ENCODE measurements around the gene PARM1.

GRCh38 chr4:75081561-75081960 is 148.6 kb downstream of the PARM1 start:
- TF ChIP-seq POLR2A (IDR thresholded peaks at IDR 0.05) (no peak), CTCF (IDR thresholded peaks at IDR 0.05) (no peak)
